Liver (tissue), 9 donors: Measurements from ENCODE around the gene CDC42SE2. TPM values are rescaled to one million over a fixed set of nuclear protein-coding genes. Genes with fewer than 3 reads are reported as not detected.

Experiments used
- DNase-seq: peaks from one replicate; pipeline ENCODE4 v3.0.0-alpha.2; 2017; ENCODE audit warnings: low spot score
- H3K27ac ChIP-seq, 2 donors: one replicate each; pipeline ENCODE4 v1.7.0; 2013; ENCODE audit warnings: inconsistent platforms in 2 of 2, low read length in 2 of 2, control low read depth in 1 of 2, low read depth in 1 of 2, mild to moderate bottlenecking in 1 of 2
- H3K27me3 ChIP-seq, 4 donors: one replicate each; pipeline versions ENCODE4 v1.6.1 to v1.7.0; 2013; ENCODE audit warnings: low read length in 3 of 4, inconsistent platforms in 1 of 4, mild to moderate bottlenecking in 1 of 4, moderate library complexity in 1 of 4; ENCODE audit not compliant: control insufficient read depth in 4 of 4, insufficient read depth in 4 of 4
- H3K36me3 ChIP-seq, 4 donors: one replicate each; pipeline versions ENCODE4 v1.6.1 to v1.7.0; 2013; ENCODE audit warnings: low read length in 3 of 4, mild to moderate bottlenecking in 3 of 4, low read depth in 1 of 4, moderate library complexity in 1 of 4; ENCODE audit not compliant: control insufficient read depth in 4 of 4, insufficient read depth in 3 of 4
- H3K4me1 ChIP-seq, 4 donors: one replicate each; pipeline versions ENCODE4 v1.6.1 to v1.7.0; 2013; ENCODE audit warnings: low read length in 3 of 4, mild to moderate bottlenecking in 3 of 4, moderate library complexity in 1 of 4; ENCODE audit not compliant: control insufficient read depth in 4 of 4, insufficient read depth in 4 of 4
- H3K4me3 ChIP-seq, 3 donors: one replicate each; pipeline versions ENCODE4 v1.6.1 to v1.7.0; 2013; ENCODE audit warnings: low read length in 3 of 3, control low read depth in 1 of 3, low read depth in 1 of 3, mild to moderate bottlenecking in 1 of 3
- H3K9ac ChIP-seq, 2 donors: one replicate each; pipeline ENCODE4 v1.7.0; 2013; ENCODE audit warnings: low read length in 2 of 2, mild to moderate bottlenecking in 2 of 2, moderate library complexity in 2 of 2, control low read depth in 1 of 2, low read depth in 1 of 2
- H3K9me3 ChIP-seq, 4 donors: one replicate each; pipeline versions ENCODE4 v1.6.1 to v1.7.0; 2013; ENCODE audit warnings: low read length in 3 of 4; ENCODE audit not compliant: control insufficient read depth in 4 of 4
- ATF3 ChIP-seq: IDR thresholded peaks from 2 replicates; pipeline ENCODE4 v1.6.1; 2016; ENCODE audit warnings: antibody characterized with exemption
- EGR1 ChIP-seq, 2 donors: IDR thresholded peaks; 2 replicates each; pipeline ENCODE4 v1.6.1; 2016 to 2018; ENCODE audit warnings: antibody characterized with exemption in 2 of 2, low read depth in 2 of 2
- FOXA2 ChIP-seq: IDR thresholded peaks from 2 replicates; pipeline ENCODE4 v1.6.1; 2016; ENCODE audit warnings: antibody characterized with exemption
- GABPA ChIP-seq, 2 donors: IDR thresholded peaks in 1 of 2; conservative IDR thresholded peaks in 1 of 2; 2 replicates each; pipeline ENCODE4 v1.6.1; 2016; ENCODE audit warnings: antibody characterized with exemption in 2 of 2, mild to moderate bottlenecking in 1 of 2, moderate library complexity in 1 of 2
- HNF4A ChIP-seq, 2 donors: conservative IDR thresholded peaks; 2 replicates each; pipeline ENCODE4 v1.6.1; 2016; ENCODE audit warnings: antibody characterized with exemption in 2 of 2, mild to moderate bottlenecking in 2 of 2
- HNF4G ChIP-seq: IDR thresholded peaks from 2 replicates; pipeline ENCODE4 v1.6.1; 2016; ENCODE audit warnings: antibody characterized with exemption
- JUND ChIP-seq, 2 donors: IDR thresholded peaks; 2 replicates each; pipeline ENCODE4 v1.6.1; 2016; ENCODE audit warnings: antibody characterized with exemption in 2 of 2
- MAX ChIP-seq: IDR thresholded peaks from 2 replicates; pipeline ENCODE4 v1.6.1; 2016; ENCODE audit warnings: antibody characterized with exemption
- NR2F2 ChIP-seq: IDR thresholded peaks from 2 replicates; pipeline ENCODE4 v1.6.1; 2016; ENCODE audit warnings: antibody characterized with exemption
- RAD21 ChIP-seq, 2 donors: IDR thresholded peaks; 2 replicates each; pipeline ENCODE4 v1.6.1; 2016; ENCODE audit warnings: antibody characterized with exemption in 2 of 2, mild to moderate bottlenecking in 2 of 2
- RXRA ChIP-seq, 2 donors: IDR thresholded peaks; 2 replicates each; pipeline ENCODE4 v1.6.1; 2017 to 2018; ENCODE audit warnings: antibody characterized with exemption in 2 of 2, mild to moderate bottlenecking in 1 of 2
- SP1 ChIP-seq: IDR thresholded peaks from 2 replicates; pipeline ENCODE4 v1.6.1; 2018; ENCODE audit warnings: antibody characterized with exemption, mild to moderate bottlenecking
- TAF1 ChIP-seq: conservative IDR thresholded peaks from 2 replicates; pipeline ENCODE4 v1.6.1; 2016; ENCODE audit warnings: antibody characterized with exemption, mild to moderate bottlenecking
- YY1 ChIP-seq: IDR thresholded peaks from 2 replicates; pipeline ENCODE4 v1.6.1; 2016; ENCODE audit warnings: antibody characterized with exemption, mild to moderate bottlenecking
- WGBS: extraction: QIAGEN DNeasy Blood & Tissue Kit; methylation state at CpG from one replicate; pipeline ENCODE4 v1.1.7; 2013; 5-methylcytosine and 5-hydroxymethylcytosine counted together
- polyA plus RNA-seq, 2 donors: library from polyadenylated mRNA; stranded (reverse) in 1 of 2; unstranded in 1 of 2; fragments of 200-250 nt in 1 of 2; fragments of >200 nt in 1 of 2; fragmentation: Nextera tagmentation in 1 of 2; extraction: Ambion mirVana in 1 of 2; gene quantifications; one replicate each; pipeline versions ENCODE4 v1.2.1 to v1.2.3, GENCODE V29; 2013 to 2015
- total RNA-seq, 2 donors: library from RNA; depleted of rRNA; stranded (reverse); fragments of >200 nt; gene quantifications; one replicate each; pipeline ENCODE4 v1.2.3, GENCODE V29; 2014
- TF ChIP-seq, protein P1 (sequence below): IDR thresholded peaks from 2 replicates; pipeline ENCODE4 v1.6.1; 2016; ENCODE audit warnings: antibody characterized with exemption
- TF ChIP-seq, protein P2 (sequence below): fragments of 150-350 bp; IDR thresholded peaks from 2 replicates; pipeline ENCODE4 v1.5.1; 2017; ENCODE audit warnings: improper control_type of control experiment, low read depth, low read length; ENCODE audit not compliant: missing input control
- donor health status: healthy.
- donor health status: healthy.
- donor health status: healthy.
- donor health status: healthy.
- donor health status: healthy.

CDC42SE2 gene
- total and polyA plus RNA-seq, 4 donors: 7.8 to 31.7 (median 17.0) TPM

DNA sequence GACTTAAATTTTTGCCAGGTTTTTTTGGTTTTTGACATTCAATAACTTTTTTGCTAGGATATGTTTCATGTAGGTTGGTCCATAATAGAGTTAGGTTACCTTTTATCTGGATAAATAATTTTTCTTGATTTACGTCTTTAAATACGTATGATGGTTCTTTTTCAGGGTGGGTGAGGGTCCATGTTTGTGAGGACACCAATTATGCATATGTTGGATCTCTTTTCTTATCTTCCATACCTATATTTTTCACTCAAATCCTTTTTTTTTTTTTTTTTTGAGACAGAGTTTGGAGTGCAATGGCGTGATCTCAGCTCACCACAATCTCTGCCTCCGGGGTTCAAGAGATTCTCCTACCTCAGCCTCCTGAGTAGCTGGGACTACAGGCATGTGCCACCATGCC, 17.3 kb upstream of the CDC42SE2 start:
- DNase-seq: no peak
- H3K9me3 ChIP-seq: peaks cover 0 to 3% (median 1%) of the 10 kb centered on the region in 4 donors
- no peaks in the 10 kb centered on the region for H3K4me1 ChIP-seq
- TF ChIP-seq HNF4G (no peak), RAD21 (IDR thresholded peaks at IDR 0.05) (no peak), EGR1 (IDR thresholded peaks at IDR 0.05; ENCODE audit: low read depth in 2 of 2) (no peak), FOXA2 (no peak), MAX (no peak), GABPA (IDR thresholded peaks at IDR 0.05 in 1 of 2, conservative IDR thresholded peaks at IDR 0.05 in 1 of 2) (no peak), JUND (IDR thresholded peaks at IDR 0.05) (no peak), HNF4A (conservative IDR thresholded peaks at IDR 0.05) (no peak), RXRA (IDR thresholded peaks at IDR 0.05) (no peak), TAF1 (no peak), SP1 (no peak), NR2F2 (no peak), ATF3 (no peak), YY1 (no peak)
- TF ChIP-seq, protein P1, sequence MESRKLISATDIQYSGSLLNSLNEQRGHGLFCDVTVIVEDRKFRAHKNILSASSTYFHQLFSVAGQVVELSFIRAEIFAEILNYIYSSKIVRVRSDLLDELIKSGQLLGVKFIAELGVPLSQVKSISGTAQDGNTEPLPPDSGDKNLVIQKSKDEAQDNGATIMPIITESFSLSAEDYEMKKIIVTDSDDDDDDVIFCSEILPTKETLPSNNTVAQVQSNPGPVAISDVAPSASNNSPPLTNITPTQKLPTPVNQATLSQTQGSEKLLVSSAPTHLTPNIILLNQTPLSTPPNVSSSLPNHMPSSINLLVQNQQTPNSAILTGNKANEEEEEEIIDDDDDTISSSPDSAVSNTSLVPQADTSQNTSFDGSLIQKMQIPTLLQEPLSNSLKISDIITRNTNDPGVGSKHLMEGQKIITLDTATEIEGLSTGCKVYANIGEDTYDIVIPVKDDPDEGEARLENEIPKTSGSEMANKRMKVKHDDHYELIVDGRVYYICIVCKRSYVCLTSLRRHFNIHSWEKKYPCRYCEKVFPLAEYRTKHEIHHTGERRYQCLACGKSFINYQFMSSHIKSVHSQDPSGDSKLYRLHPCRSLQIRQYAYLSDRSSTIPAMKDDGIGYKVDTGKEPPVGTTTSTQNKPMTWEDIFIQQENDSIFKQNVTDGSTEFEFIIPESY: no peak
- TF ChIP-seq, protein P2, sequence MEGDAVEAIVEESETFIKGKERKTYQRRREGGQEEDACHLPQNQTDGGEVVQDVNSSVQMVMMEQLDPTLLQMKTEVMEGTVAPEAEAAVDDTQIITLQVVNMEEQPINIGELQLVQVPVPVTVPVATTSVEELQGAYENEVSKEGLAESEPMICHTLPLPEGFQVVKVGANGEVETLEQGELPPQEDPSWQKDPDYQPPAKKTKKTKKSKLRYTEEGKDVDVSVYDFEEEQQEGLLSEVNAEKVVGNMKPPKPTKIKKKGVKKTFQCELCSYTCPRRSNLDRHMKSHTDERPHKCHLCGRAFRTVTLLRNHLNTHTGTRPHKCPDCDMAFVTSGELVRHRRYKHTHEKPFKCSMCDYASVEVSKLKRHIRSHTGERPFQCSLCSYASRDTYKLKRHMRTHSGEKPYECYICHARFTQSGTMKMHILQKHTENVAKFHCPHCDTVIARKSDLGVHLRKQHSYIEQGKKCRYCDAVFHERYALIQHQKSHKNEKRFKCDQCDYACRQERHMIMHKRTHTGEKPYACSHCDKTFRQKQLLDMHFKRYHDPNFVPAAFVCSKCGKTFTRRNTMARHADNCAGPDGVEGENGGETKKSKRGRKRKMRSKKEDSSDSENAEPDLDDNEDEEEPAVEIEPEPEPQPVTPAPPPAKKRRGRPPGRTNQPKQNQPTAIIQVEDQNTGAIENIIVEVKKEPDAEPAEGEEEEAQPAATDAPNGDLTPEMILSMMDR: no peak
- no peak overlapping the region for H3K4me3 ChIP-seq
- H3K27ac ChIP-seq: no peak overlapping the region
- no peaks in the 10 kb centered on the region for H3K27me3 ChIP-seq
- WGBS: 92% methylated on average over 4 of the region's 4 CpGs
- no peak overlapping the region for H3K9ac ChIP-seq
- H3K36me3 ChIP-seq: no peaks in the 10 kb centered on the region

DNA sequence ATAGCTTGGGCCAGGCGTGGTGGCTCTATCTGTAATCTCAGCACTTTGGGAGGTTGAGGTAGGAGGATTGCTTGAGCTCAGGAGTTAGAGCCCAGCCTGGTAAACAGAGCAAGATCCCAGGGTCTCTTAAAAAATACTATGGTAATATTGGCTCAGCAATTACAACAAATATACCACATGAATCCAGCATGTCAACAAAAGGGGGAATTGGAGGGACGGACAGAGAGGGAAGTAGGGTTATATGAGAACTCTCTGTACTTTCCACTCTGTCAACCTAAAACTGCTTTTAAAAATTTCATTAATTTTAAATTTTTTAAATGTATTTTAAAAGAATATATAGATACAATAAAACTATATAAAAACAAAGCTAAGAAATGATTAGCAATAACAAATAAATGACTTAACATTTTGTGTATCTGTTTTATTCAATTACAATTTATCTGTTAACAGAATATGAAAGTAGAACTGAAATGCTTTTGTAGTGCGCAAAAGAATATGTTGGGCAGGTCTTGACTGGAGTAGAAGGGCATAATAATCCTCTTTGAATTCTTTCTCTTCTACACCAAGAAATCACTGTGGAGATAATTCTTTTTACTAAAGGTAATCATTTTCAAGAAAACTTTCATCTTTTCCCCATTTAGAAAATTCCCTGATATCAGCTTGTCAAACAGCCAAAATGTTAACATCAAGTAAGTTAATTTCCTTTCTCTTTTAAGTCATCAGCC, 12.9 kb upstream of the CDC42SE2 start:
- H3K27ac ChIP-seq: no peak overlapping the region

More for the DNA sequence above, 12.9 kb upstream of the CDC42SE2 start:
- Histone ChIP-seq H3K36me3 (no peaks in the 10 kb centered on the region), H3K9me3 (peaks cover 0 to 3% (median 1%) of the 10 kb centered on the region in 4 donors), H3K9ac (peak overlapping the region in 1 of 2 donors; percentile 39), H3K27me3 (no peaks in the 10 kb centered on the region), H3K4me3 (no peak overlapping the region), H3K4me1 (no peaks in the 10 kb centered on the region)
- no peak for TF ChIP-seq RXRA (IDR thresholded peaks at IDR 0.05)
- 85% methylated on average over 3 of the region's 3 CpGs for WGBS
- DNase-seq: no peak
